Measurements from ENCODE around the gene ACTBL2.

GRCh38 chr5:57448287-57448686, 34.3 kb downstream of the ACTBL2 start:
- no peak for TF ChIP-seq CTCF (IDR thresholded peaks at IDR 0.05)
- no peak for TF ChIP-seq POLR2A (IDR thresholded peaks at IDR 0.05)
